KMS-11 (cell line): ENCODE measurements around the gene OR5K4.

Experiments used
- H2AFZ ChIP-seq: fragments of 200-600 bp; sonication (generic); 2 replicates; pipeline ENCODE4 v1.6.1; 2016; ENCODE audit warnings: antibody characterized with exemption, mixed run types, low read depth
- H3K27ac ChIP-seq: fragments of 200-600 bp; sonication (generic); 2 replicates; pipeline ENCODE4 v1.6.1; 2016; ENCODE audit warnings: mild to moderate bottlenecking, mixed run types
- H3K27me3 ChIP-seq: fragments of 200-600 bp; sonication (generic); 2 replicates; pipeline ENCODE4 v1.6.1; 2017; ENCODE audit warnings: mild to moderate bottlenecking, low read depth, mixed run types, moderate library complexity; ENCODE audit not compliant: insufficient read depth
- H3K36me3 ChIP-seq: fragments of 200-600 bp; sonication (generic); 2 replicates; pipeline ENCODE4 v1.6.1; 2017; ENCODE audit warnings: mild to moderate bottlenecking, mixed run types; ENCODE audit not compliant: insufficient read depth
- H3K4me1 ChIP-seq: fragments of 200-600 bp; sonication (generic); 2 replicates; pipeline ENCODE4 v1.6.1; 2016; ENCODE audit warnings: mild to moderate bottlenecking, low read depth, mixed run types; ENCODE audit not compliant: poor library complexity, severe bottlenecking
- H3K4me2 ChIP-seq: fragments of 200-600 bp; sonication (generic); 2 replicates; pipeline ENCODE4 v1.7.0; 2016; ENCODE audit warnings: mild to moderate bottlenecking, mixed run types
- H3K4me3 ChIP-seq: fragments of 200-600 bp; sonication (generic); IDR thresholded peaks from 2 replicates; pipeline ENCODE4 v1.6.1; 2017; ENCODE audit warnings: low read depth, low read length, mixed read lengths; ENCODE audit not compliant: insufficient read depth
- H3K79me2 ChIP-seq: fragments of 200-600 bp; sonication (generic); 2 replicates; pipeline ENCODE4 v1.6.1; 2016; ENCODE audit warnings: low read depth, mixed run types; ENCODE audit not compliant: insufficient read depth
- H3K9ac ChIP-seq: fragments of 200-600 bp; sonication (generic); 2 replicates; pipeline ENCODE4 v1.6.1; 2016; ENCODE audit warnings: mild to moderate bottlenecking, mixed run types
- H4K20me1 ChIP-seq: fragments of 200-600 bp; sonication (generic); 2 replicates; pipeline ENCODE4 v1.6.1; 2016; ENCODE audit warnings: mild to moderate bottlenecking, mixed run types; ENCODE audit not compliant: insufficient read depth
- TF ChIP-seq, protein P1 (sequence below): fragments of 200-600 bp; sonication (generic); conservative IDR thresholded peaks from 2 replicates; pipeline ENCODE4 v1.6.1; 2017; ENCODE audit warnings: low read depth, mild to moderate bottlenecking, antibody characterized with exemption, low read length, moderate library complexity, mixed read lengths

Gene OR5K4

DNA sequence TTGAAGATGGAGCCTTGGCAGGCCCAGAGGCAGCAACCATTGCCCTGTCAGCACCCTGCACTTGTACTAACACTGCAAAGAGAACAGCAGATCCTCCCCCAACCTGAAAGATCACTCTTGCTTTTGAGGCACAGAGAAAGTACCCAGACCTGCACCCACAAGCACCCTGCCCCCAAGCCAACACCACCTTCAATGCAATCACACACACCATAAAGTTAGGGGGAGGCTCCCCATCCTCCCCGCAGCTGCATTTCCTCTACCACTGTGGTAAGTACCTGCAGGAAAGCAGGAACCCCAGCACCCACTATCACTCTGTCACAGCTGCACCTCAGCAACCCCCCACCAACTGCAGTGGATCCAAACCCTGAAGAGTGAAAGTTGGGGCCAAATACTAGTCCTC is 48.9 kb downstream of the OR5K4 start:
- no peaks in the 10 kb centered on the region for H3K36me3 ChIP-seq
- H3K9ac ChIP-seq: no peak overlapping the region
- no peaks in the 10 kb centered on the region for H4K20me1 ChIP-seq
- no peak overlapping the region for H3K4me3 ChIP-seq
- peaks cover 14% of the 10 kb centered on the region for H3K4me1 ChIP-seq
- no peak overlapping the region for H3K27ac ChIP-seq
- TF ChIP-seq, protein P1, sequence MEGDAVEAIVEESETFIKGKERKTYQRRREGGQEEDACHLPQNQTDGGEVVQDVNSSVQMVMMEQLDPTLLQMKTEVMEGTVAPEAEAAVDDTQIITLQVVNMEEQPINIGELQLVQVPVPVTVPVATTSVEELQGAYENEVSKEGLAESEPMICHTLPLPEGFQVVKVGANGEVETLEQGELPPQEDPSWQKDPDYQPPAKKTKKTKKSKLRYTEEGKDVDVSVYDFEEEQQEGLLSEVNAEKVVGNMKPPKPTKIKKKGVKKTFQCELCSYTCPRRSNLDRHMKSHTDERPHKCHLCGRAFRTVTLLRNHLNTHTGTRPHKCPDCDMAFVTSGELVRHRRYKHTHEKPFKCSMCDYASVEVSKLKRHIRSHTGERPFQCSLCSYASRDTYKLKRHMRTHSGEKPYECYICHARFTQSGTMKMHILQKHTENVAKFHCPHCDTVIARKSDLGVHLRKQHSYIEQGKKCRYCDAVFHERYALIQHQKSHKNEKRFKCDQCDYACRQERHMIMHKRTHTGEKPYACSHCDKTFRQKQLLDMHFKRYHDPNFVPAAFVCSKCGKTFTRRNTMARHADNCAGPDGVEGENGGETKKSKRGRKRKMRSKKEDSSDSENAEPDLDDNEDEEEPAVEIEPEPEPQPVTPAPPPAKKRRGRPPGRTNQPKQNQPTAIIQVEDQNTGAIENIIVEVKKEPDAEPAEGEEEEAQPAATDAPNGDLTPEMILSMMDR: no peak
- H3K27me3 ChIP-seq: no peaks in the 10 kb centered on the region
- no peaks in the 10 kb centered on the region for H3K79me2 ChIP-seq
- no peak overlapping the region for H3K4me2 ChIP-seq
- no peak overlapping the region for H2AFZ ChIP-seq

DNA sequence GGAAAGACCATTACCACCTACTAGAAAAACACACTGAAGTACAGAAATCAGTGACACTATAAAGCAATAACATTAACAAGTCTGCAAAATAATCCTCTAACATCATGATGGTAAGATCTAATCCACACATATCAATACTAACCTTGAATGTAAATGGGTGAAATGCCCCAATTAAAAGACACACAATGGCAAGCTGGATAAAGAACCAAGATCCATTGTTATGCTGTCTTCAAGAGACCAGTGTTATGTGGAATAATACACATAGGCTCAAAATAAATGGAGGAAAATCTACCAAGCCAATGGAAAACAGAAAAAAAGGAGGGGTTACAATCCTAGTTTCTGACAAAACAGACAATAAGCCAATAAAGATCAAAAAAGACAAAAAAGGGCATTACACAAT is 50.4 kb downstream of the OR5K4 start:
- H3K36me3 ChIP-seq: no peaks in the 10 kb centered on the region
- TF ChIP-seq, protein P1: no peak

More for the DNA sequence above, 50.4 kb downstream of the OR5K4 start:
- H3K9ac ChIP-seq: no peak overlapping the region
- no peak overlapping the region for H3K4me3 ChIP-seq
- H2AFZ ChIP-seq: no peak overlapping the region
- no peaks in the 10 kb centered on the region for H3K79me2 ChIP-seq
- H3K4me2 ChIP-seq: no peak overlapping the region
- H3K27ac ChIP-seq: no peak overlapping the region
- H3K27me3 ChIP-seq: no peaks in the 10 kb centered on the region
- no peaks in the 10 kb centered on the region for H4K20me1 ChIP-seq
- H3K4me1 ChIP-seq: peaks cover 14% of the 10 kb centered on the region
